Calu3 (cell line): Measurements from ENCODE around the gene E2F8. TPM values are rescaled to one million over a fixed set of nuclear protein-coding genes. Genes with fewer than 3 reads are reported as not detected.
"Not testable (repeated sequence)": the region's sequence is repeated elsewhere in the genome, so short reads cannot be mapped to it uniquely, and the experiment has no call there.

Experiments used
- BruUV-seq: library from RNA; stranded (reverse); fragments of 400-500 nt; replicated peaks from 2 replicates; lab custom pipeline; 2021; lab: Mats Ljungman, UMichigan
- CTCF ChIA-PET: fragments of 300-600 bp; sonication (Branson Sonifier 250); formaldehyde crosslinking; loops from one replicate; lab custom pipeline; 2022; ENCODE audit warnings: antibody characterized with exemption; lab: Charles Lee
- DNase-seq: peaks from one replicate; pipeline ENCODE4 v3.0.0; 2022
- H3K27ac Mint-ChIP-seq: one replicate; pipeline ENCODE4 v1.8.0; 2022; ENCODE audit warnings: mixed read lengths; ENCODE audit not compliant: unreplicated experiment
- H3K27me3 Mint-ChIP-seq: one replicate; pipeline ENCODE4 v1.8.0; 2022; ENCODE audit warnings: mixed read lengths; ENCODE audit not compliant: unreplicated experiment
- H3K36me3 Mint-ChIP-seq: one replicate; pipeline ENCODE4 v1.8.0; 2022; ENCODE audit warnings: mild to moderate bottlenecking, moderate library complexity, mixed read lengths; ENCODE audit not compliant: insufficient read depth, unreplicated experiment
- H3K4me1 Mint-ChIP-seq: one replicate; pipeline ENCODE4 v1.8.0; 2022; ENCODE audit warnings: mild to moderate bottlenecking, low read depth, mixed read lengths; ENCODE audit not compliant: unreplicated experiment
- H3K4me3 Mint-ChIP-seq: one replicate; pipeline ENCODE4 v1.8.0; 2022; ENCODE audit warnings: mild to moderate bottlenecking, low read depth, moderate library complexity, mixed read lengths; ENCODE audit not compliant: unreplicated experiment
- H3K9me3 Mint-ChIP-seq: one replicate; pipeline ENCODE4 v1.8.0; 2022; ENCODE audit warnings: low read depth, mixed read lengths; ENCODE audit not compliant: unreplicated experiment
- CTCF ChIP-seq: fragments of 200-600 bp; IDR thresholded peaks from one replicate; pipeline ENCODE4 v1.8.0; 2022; ENCODE audit warnings: antibody characterized with exemption; ENCODE audit not compliant: unreplicated experiment
- intact Hi-C: fragments of 100-400 bp; cut with micrococcal nuclease; formaldehyde crosslinking; loops from one replicate; pipeline ENCODE4 v1.10.0; 2022; ENCODE audit not compliant: unreplicated experiment
- total RNA-seq: library from RNA; stranded (reverse); gene quantifications from 2 replicates; pipeline ENCODE4 v1.2.3, GENCODE V29; 2022

Gene E2F8
- total RNA-seq, 1 experiment from 2014 or later = 19.7 TPM

GRCh38 chr11:19267567-19267966 is 26.8 kb upstream of the E2F8 start:
- no peak for TF ChIP-seq CTCF
- intact Hi-C loops = no loop called here
- peaks cover 81% of the 10 kb centered on the region for H3K27me3 Mint-ChIP-seq
- H3K27ac Mint-ChIP-seq = no peak overlapping the region
- no peaks in the 10 kb centered on the region for H3K36me3 Mint-ChIP-seq
- H3K4me3 Mint-ChIP-seq = no peak overlapping the region
- DNase-seq = no peak
- CTCF ChIA-PET = no interaction called here
- H3K9me3 Mint-ChIP-seq = no peaks in the 10 kb centered on the region
- BruUV-seq = no TSS peak
- H3K4me1 Mint-ChIP-seq = no peaks in the 10 kb centered on the region

GRCh38 chr11:19263333-19263732 is 22.6 kb upstream of the E2F8 start:
- intact Hi-C loops = no loop called here
- TF ChIP-seq CTCF = no peak
- no peak for DNase-seq
- H3K4me1 Mint-ChIP-seq = no peaks in the 10 kb centered on the region
- no peaks in the 10 kb centered on the region for H3K36me3 Mint-ChIP-seq
- CTCF ChIA-PET = no interaction called here
- peaks cover 41% of the 10 kb centered on the region for H3K27me3 Mint-ChIP-seq
- no TSS peak for BruUV-seq
- no peak overlapping the region for H3K27ac Mint-ChIP-seq
- H3K4me3 Mint-ChIP-seq = no peak overlapping the region
- no peaks in the 10 kb centered on the region for H3K9me3 Mint-ChIP-seq

GRCh38 chr11:19259487-19260345 is 19.0 kb upstream of the E2F8 start:
- peak; percentile 76 for DNase-seq
- Mint-ChIP-seq H3K4me3 (no peak overlapping the region), H3K27ac (no peak overlapping the region), H3K27me3 (peaks cover 25% of the 10 kb centered on the region), H3K9me3 (no peaks in the 10 kb centered on the region), H3K36me3 (no peaks in the 10 kb centered on the region), H3K4me1 (no peaks in the 10 kb centered on the region)
- intact Hi-C loops = loop anchor here (2.0 to 10.0 kb wide), 4 partner anchors 48 to 295 kb away; no protein-coding TSS in a partner anchor
- peak; percentile 91 for TF ChIP-seq CTCF
- no TSS peak for BruUV-seq
- CTCF ChIA-PET = interaction anchor here (0.8 to 1.0 kb wide), 2 partner anchors 16 to 293 kb away, joined by 3 read pairs; no protein-coding TSS in a partner anchor

- BruUV-seq = no TSS peak
- H3K27me3 Mint-ChIP-seq = peaks cover 25% of the 10 kb centered on the region
Observed at GRCh38 chr11:19258641-19259230, 18.0 kb upstream of the E2F8 start.

GRCh38 chr11:19254441-19254840 is 13.7 kb upstream of the E2F8 start:
- H3K36me3 Mint-ChIP-seq, BruUV-seq, H3K4me1 Mint-ChIP-seq, DNase-seq, H3K27ac Mint-ChIP-seq, H3K4me3 Mint-ChIP-seq, H3K9me3 Mint-ChIP-seq: not testable (repeated sequence)
- intact Hi-C loops = loop anchor here (10.0 kb wide), 1 partner anchor 190 kb away; no protein-coding TSS in a partner anchor
- CTCF ChIA-PET = interaction anchor here (1.7 kb wide), 1 partner anchor 8 kb away, joined by 3 read pairs; no protein-coding TSS in a partner anchor
- peaks cover 16% of the 10 kb centered on the region for H3K27me3 Mint-ChIP-seq

More at GRCh38 chr11:19258641-19259230, 18.0 kb upstream of the E2F8 start:
- no peak for DNase-seq
- Mint-ChIP-seq H3K9me3 (no peaks in the 10 kb centered on the region), H3K36me3 (no peaks in the 10 kb centered on the region), H3K4me1 (no peaks in the 10 kb centered on the region), H3K27ac (no peak overlapping the region), H3K4me3 (no peak overlapping the region)
- intact Hi-C loops = loop anchor here (2.0 to 10.0 kb wide), 4 partner anchors 49 to 296 kb away; no protein-coding TSS in a partner anchor
- CTCF ChIA-PET = interaction anchor here (0.7 kb wide), 1 partner anchor 413 kb away, joined by 3 read pairs; no protein-coding TSS in a partner anchor
- no peak for TF ChIP-seq CTCF
